ENCODE data around the gene LTB4R. TPM values are rescaled to one million over a fixed set of nuclear protein-coding genes. Genes with fewer than 3 reads are reported as not detected.

LTB4R gene
- total RNA-seq, 2 donors from 2014 or later = 6.4 to 6.6 TPM

- H3K27me3 ChIP-seq (ENCODE audit: control insufficient read depth, insufficient read depth, low read length, poor library complexity, severe bottlenecking) = peaks cover 78% of the 10 kb centered on the region
- peaks cover 4% of the 10 kb centered on the region for H3K4me1 ChIP-seq (ENCODE audit: control insufficient read depth, insufficient read depth, low read length)
- H3K27ac ChIP-seq (ENCODE audit: low read depth, low read length) = no peak overlapping the region
- TF ChIP-seq CTCF (conservative IDR thresholded peaks at IDR 0.05) = no peak
- Mint-ChIP-seq H3K9me3 (no peaks in the 10 kb centered on the region), H3K4me1 (peaks cover 14% of the 10 kb centered on the region), H3K27me3 (ENCODE audit: insufficient read depth) (peaks cover 93% of the 10 kb centered on the region), H3K4me3 (peak overlapping the region; percentile 44), H3K36me3 (ENCODE audit: low read depth) (no peaks in the 10 kb centered on the region), H3K27ac (no peak overlapping the region)
- no peaks in the 10 kb centered on the region for H3K36me3 ChIP-seq (ENCODE audit: control insufficient read depth, insufficient read depth, low read length)
- H3K9me3 ChIP-seq (ENCODE audit: control insufficient read depth, low read length) = no peaks in the 10 kb centered on the region
- DNase-seq = no peak
- 81 to 87% methylated on average over 20 to 26 of the region's 26 CpGs for WGBS, 2 experiments (ENCODE audit: insufficient coverage in 1 of 2, insufficient read length in 1 of 2)
- no peak overlapping the region for H3K4me3 ChIP-seq (ENCODE audit: low read length)
- H3K9ac ChIP-seq (ENCODE audit: extremely low read depth, low read length, poor library complexity, severe bottlenecking) = no peak overlapping the region
Measured at GRCh38 chr14:24331731-24332267, 20.5 kb downstream of the LTB4R start.

GRCh38 chr14:24332268-24332993, 21.1 kb downstream of the LTB4R start:
- H3K9me3 ChIP-seq (ENCODE audit: control insufficient read depth, low read length) = no peaks in the 10 kb centered on the region
- no peak overlapping the region for H3K27ac ChIP-seq (ENCODE audit: low read depth, low read length)
- no peaks in the 10 kb centered on the region for H3K9me3 Mint-ChIP-seq
- H3K4me1 Mint-ChIP-seq = peaks cover 15% of the 10 kb centered on the region
- H3K9ac ChIP-seq (ENCODE audit: extremely low read depth, low read length, poor library complexity, severe bottlenecking) = no peak overlapping the region
- peaks cover 85% of the 10 kb centered on the region for H3K27me3 ChIP-seq (ENCODE audit: control insufficient read depth, insufficient read depth, low read length, poor library complexity, severe bottlenecking)
- H3K36me3 ChIP-seq (ENCODE audit: control insufficient read depth, insufficient read depth, low read length) = no peaks in the 10 kb centered on the region
- H3K36me3 Mint-ChIP-seq (ENCODE audit: low read depth) = no peaks in the 10 kb centered on the region
- H3K4me1 ChIP-seq (ENCODE audit: control insufficient read depth, insufficient read depth, low read length) = peaks cover 4% of the 10 kb centered on the region
- H3K4me3 ChIP-seq (ENCODE audit: low read length) = peak overlapping the region; percentile 68
- peak; percentile 92 for DNase-seq
- peak overlapping the region; percentile 44 for H3K4me3 Mint-ChIP-seq
- peaks cover 93% of the 10 kb centered on the region for H3K27me3 Mint-ChIP-seq (ENCODE audit: insufficient read depth)
- peak; percentile 81 for TF ChIP-seq CTCF (conservative IDR thresholded peaks at IDR 0.05)
- H3K27ac Mint-ChIP-seq = no peak overlapping the region
- WGBS, 2 experiments (ENCODE audit: insufficient coverage in 1 of 2, insufficient read length in 1 of 2) = 6 to 9% methylated on average over 25 to 56 of the region's 56 CpGs

GRCh38 chr14:24334431-24335291, 23.4 kb downstream of the LTB4R start, which contains the start of gene ADCY4:
ADCY4 (minus strand) TSS chr14:24335071; CDS start chr14:24334652, 419 bp downstream.
- Mint-ChIP-seq H3K4me1 (peaks cover 20% of the 10 kb centered on the region), H3K36me3 (ENCODE audit: low read depth) (no peaks in the 10 kb centered on the region), H3K9me3 (no peaks in the 10 kb centered on the region), H3K27me3 (ENCODE audit: insufficient read depth) (peaks cover 99% of the 10 kb centered on the region), H3K4me3 (peak within 1 kb of the TSS; percentile 34), H3K27ac (no peak within 1 kb of the TSS)
- H3K9ac ChIP-seq (ENCODE audit: extremely low read depth, low read length, poor library complexity, severe bottlenecking) = no peak within 1 kb of the TSS
- peak within 1 kb of the TSS; percentile 73 for H3K4me3 ChIP-seq (ENCODE audit: low read length)
- peaks cover 4% of the 10 kb centered on the region for H3K4me1 ChIP-seq (ENCODE audit: control insufficient read depth, insufficient read depth, low read length)
- H3K27ac ChIP-seq (ENCODE audit: low read depth, low read length) = no peak within 1 kb of the TSS
- DNase-seq = peak; percentile 72
- TF ChIP-seq CTCF (conservative IDR thresholded peaks at IDR 0.05) = no peak
- H3K9me3 ChIP-seq (ENCODE audit: control insufficient read depth, low read length) = no peaks in the 10 kb centered on the region
- H3K36me3 ChIP-seq (ENCODE audit: control insufficient read depth, insufficient read depth, low read length) = no peaks in the 10 kb centered on the region
- WGBS, 2 experiments (ENCODE audit: insufficient coverage in 1 of 2, insufficient read length in 1 of 2) = 2 to 7% methylated on average over 13 to 65 of the region's 65 CpGs
- H3K27me3 ChIP-seq (ENCODE audit: control insufficient read depth, insufficient read depth, low read length, poor library complexity, severe bottlenecking) = peaks cover 98% of the 10 kb centered on the region

Data from endodermal cell (in vitro differentiated cells).